GM23338 (cell line): ENCODE data around the gene PCOLCE2. TPM values are rescaled to one million over a fixed set of nuclear protein-coding genes. Genes with fewer than 3 reads are reported as not detected.

Experiments used
- ATAC-seq: fragments of 200-7000 bp; cut with Tn5 transposase; 3 replicates; pipeline ENCODE4 v1.9.1; 2020
- DNase-seq: peaks from one replicate; pipeline ENCODE4 v3.0.0-alpha.2; 2015; ENCODE audit warnings: low spot score
- H2AFZ ChIP-seq: fragments of 200-600 bp; sonication (generic); 2 replicates; pipeline ENCODE4 v1.8.0; 2016; ENCODE audit warnings: antibody characterized with exemption, mild to moderate bottlenecking, moderate library complexity
- H3F3A ChIP-seq: fragments of 200-600 bp; sonication (generic); replicated peaks from 2 replicates; pipeline ENCODE4 v1.8.0; 2017; ENCODE audit warnings: antibody characterized with exemption, mixed run types, low read depth
- H3K27ac ChIP-seq: fragments of 200-600 bp; sonication (generic); 2 replicates; pipeline ENCODE4 v1.6.1; 2016; ENCODE audit warnings: low read depth
- H3K27me3 ChIP-seq: fragments of 200-600 bp; sonication (generic); 2 replicates; pipeline ENCODE4 v1.8.0; 2016; ENCODE audit warnings: mild to moderate bottlenecking, mixed run types, moderate library complexity; ENCODE audit not compliant: insufficient read depth
- H3K36me3 ChIP-seq: fragments of 200-600 bp; sonication (generic); 2 replicates; pipeline ENCODE4 v1.8.0; 2016; ENCODE audit warnings: mild to moderate bottlenecking; ENCODE audit not compliant: insufficient read depth
- H3K4me1 ChIP-seq: fragments of 200-600 bp; sonication (generic); 2 replicates; pipeline ENCODE4 v1.8.0; 2016; ENCODE audit warnings: mild to moderate bottlenecking, moderate library complexity; ENCODE audit not compliant: insufficient read depth
- H3K4me2 ChIP-seq: fragments of 200-600 bp; sonication (generic); 2 replicates; pipeline ENCODE4 v1.7.1; 2017; ENCODE audit warnings: mixed run types
- H3K4me3 ChIP-seq: fragments of 200-600 bp; sonication (generic); 2 replicates; pipeline ENCODE4 v1.6.1; 2016; ENCODE audit warnings: mixed run types
- H3K79me2 ChIP-seq: fragments of 200-600 bp; sonication (generic); replicated peaks from 2 replicates; pipeline ENCODE4 v1.8.0; 2017; ENCODE audit warnings: mild to moderate bottlenecking; ENCODE audit not compliant: insufficient read depth
- H3K9me2 ChIP-seq: fragments of 200-600 bp; sonication (generic); 2 replicates; pipeline ENCODE4 v1.8.0; 2017; ENCODE audit not compliant: insufficient read depth
- H4K20me1 ChIP-seq: fragments of 200-600 bp; sonication (generic); replicated peaks from 2 replicates; pipeline ENCODE4 v1.8.0; 2017; ENCODE audit warnings: mild to moderate bottlenecking; ENCODE audit not compliant: insufficient read depth
- H3K27ac Mint-ChIP-seq: 2 replicates; pipeline ENCODE4 v1.8.0; 2020; ENCODE audit warnings: inconsistent platforms, mild to moderate bottlenecking, moderate library complexity, mixed read lengths
- H3K27me3 Mint-ChIP-seq: 3 replicates; pipeline ENCODE4 v1.8.0; 2022; ENCODE audit warnings: low read depth, mild to moderate bottlenecking, moderate library complexity, mixed read lengths, inconsistent platforms; ENCODE audit not compliant: insufficient read depth, poor library complexity
- H3K36me3 Mint-ChIP-seq: 3 replicates; pipeline ENCODE4 v1.8.0; 2021; ENCODE audit warnings: low read depth, mild to moderate bottlenecking, inconsistent platforms, moderate library complexity, mixed read lengths
- H3K4me1 Mint-ChIP-seq: 3 replicates; pipeline ENCODE4 v1.8.0; 2020; ENCODE audit warnings: mild to moderate bottlenecking, inconsistent platforms, mixed read lengths
- H3K4me3 Mint-ChIP-seq: 3 replicates; pipeline ENCODE4 v1.8.0; 2021; ENCODE audit warnings: moderate library complexity, mild to moderate bottlenecking, inconsistent platforms, mixed read lengths
- H3K9me3 Mint-ChIP-seq: 3 replicates; pipeline ENCODE4 v1.8.0; 2020; ENCODE audit warnings: moderate library complexity, mild to moderate bottlenecking, inconsistent platforms, mixed read lengths
- ETS1 ChIP-seq: IDR thresholded peaks from 2 replicates; pipeline ENCODE4 v1.6.1; 2016; ENCODE audit warnings: antibody characterized with exemption
- EZH2 ChIP-seq: fragments of 200-600 bp; sonication (generic); IDR thresholded peaks from one replicate; pipeline ENCODE4 v1.8.0; 2017; ENCODE audit warnings: antibody characterized with exemption, mild to moderate bottlenecking, low read depth; ENCODE audit not compliant: unreplicated experiment
- JUNB ChIP-seq: IDR thresholded peaks from one replicate; pipeline ENCODE4 v1.6.1; 2016; ENCODE audit warnings: antibody characterized with exemption; ENCODE audit not compliant: unreplicated experiment
- ZNF462 ChIP-seq: fragments of 250-450 bp; sonication (Bioruptor Pico); IDR thresholded peaks from 2 replicates; pipeline ENCODE4 v1.5.0; 2020; ENCODE audit warnings: mild to moderate bottlenecking, moderate library complexity
- polyA plus RNA-seq: library from polyadenylated mRNA; unstranded; fragments of >200 nt; fragmentation: Nextera tagmentation; extraction: Ambion mirVana; gene quantifications from 2 replicates; pipeline ENCODE4 v1.2.1, GENCODE V29; 2016
- total RNA-seq: library from RNA; depleted of rRNA; stranded (reverse); fragments of >200 nt; shearing (Covaris generic); gene quantifications from 2 replicates; pipeline ENCODE4 v1.2.3, GENCODE V29; 2014

PCOLCE2 gene
- total and polyA plus RNA-seq, 2 experiments from 2014 or later: 17.7 to 22.6 TPM

GRCh38 chr3:142817897-142818296 is 71.0 kb downstream of the PCOLCE2 start:
- H3K4me2 ChIP-seq: no peak overlapping the region
- Mint-ChIP-seq H3K27ac (no peak overlapping the region), H3K9me3 (no peaks in the 10 kb centered on the region; the same call in 2 of the 3 replicates), H3K27me3 (no peaks in the 10 kb centered on the region), H3K4me3 (no peak overlapping the region), H3K4me1 (no peaks in the 10 kb centered on the region), H3K36me3 (peaks cover 7% of the 10 kb centered on the region)
- H3K4me1 ChIP-seq: no peaks in the 10 kb centered on the region
- no peaks in the 10 kb centered on the region for H4K20me1 ChIP-seq
- no peaks in the 10 kb centered on the region for H3K27me3 ChIP-seq
- no peak for TF ChIP-seq JUNB
- ATAC-seq (no peak), DNase-seq (no peak)
- no peaks in the 10 kb centered on the region for H3K79me2 ChIP-seq
- no peaks in the 10 kb centered on the region for H3K9me2 ChIP-seq
- H3F3A ChIP-seq: no peaks in the 10 kb centered on the region
- no peak overlapping the region for H3K27ac ChIP-seq
- no peak overlapping the region for H2AFZ ChIP-seq
- no peaks in the 10 kb centered on the region for H3K36me3 ChIP-seq
- no peak overlapping the region for H3K4me3 ChIP-seq

- H3K79me2 ChIP-seq: no peaks in the 10 kb centered on the region
- no peak overlapping the region for H3K4me3 ChIP-seq
- no peaks in the 10 kb centered on the region for H3K27me3 Mint-ChIP-seq
- no peaks in the 10 kb centered on the region; the same call in 2 of the 3 replicates for H3K9me3 Mint-ChIP-seq
- H3K4me2 ChIP-seq: no peak overlapping the region
- no peaks in the 10 kb centered on the region for H3K4me1 Mint-ChIP-seq
- H3K27ac Mint-ChIP-seq: no peak overlapping the region
- H3K27ac ChIP-seq: no peak overlapping the region
- no peaks in the 10 kb centered on the region for H3K9me2 ChIP-seq
- no peak for TF ChIP-seq EZH2
- no peak for TF ChIP-seq ETS1
- H4K20me1 ChIP-seq: no peaks in the 10 kb centered on the region
- no peak for DNase-seq
- H2AFZ ChIP-seq: no peak overlapping the region
- no peaks in the 10 kb centered on the region for H3F3A ChIP-seq
- ATAC-seq: no peak
- H3K36me3 Mint-ChIP-seq: peaks cover 7% of the 10 kb centered on the region
- no peaks in the 10 kb centered on the region for H3K4me1 ChIP-seq
- H3K27me3 ChIP-seq: no peaks in the 10 kb centered on the region
- H3K36me3 ChIP-seq: no peaks in the 10 kb centered on the region
- no peak overlapping the region for H3K4me3 Mint-ChIP-seq
Measured at GRCh38 chr3:142817356-142817755, 71.5 kb downstream of the PCOLCE2 start.

GRCh38 chr3:142815803-142816202 is 73.1 kb downstream of the PCOLCE2 start:
- Histone ChIP-seq H2AFZ (no peak overlapping the region), H3K4me3 (no peak overlapping the region), H3K4me1 (no peaks in the 10 kb centered on the region), H3K4me2 (no peak overlapping the region), H3K36me3 (no peaks in the 10 kb centered on the region), H3F3A (no peaks in the 10 kb centered on the region), H3K79me2 (no peaks in the 10 kb centered on the region), H4K20me1 (no peaks in the 10 kb centered on the region), H3K9me2 (no peaks in the 10 kb centered on the region), H3K27ac (no peak overlapping the region), H3K27me3 (no peaks in the 10 kb centered on the region)
- no peaks in the 10 kb centered on the region; the same call in 2 of the 3 replicates for H3K9me3 Mint-ChIP-seq
- H3K27ac Mint-ChIP-seq: no peak overlapping the region
- ATAC-seq (no peak), DNase-seq (no peak)
- H3K36me3 Mint-ChIP-seq: peaks cover 7% of the 10 kb centered on the region
- no peaks in the 10 kb centered on the region for H3K4me1 Mint-ChIP-seq
- TF ChIP-seq ZNF462 (CRISPR knock-in tag): no peak
- no peaks in the 10 kb centered on the region for H3K27me3 Mint-ChIP-seq
- H3K4me3 Mint-ChIP-seq: no peak overlapping the region
